G401 (cell line): ENCODE data around the gene SMCO3. TPM values are rescaled to one million over a fixed set of nuclear protein-coding genes. Genes with fewer than 3 reads are reported as not detected.
"Not testable (repeated sequence)": the region's sequence is repeated elsewhere in the genome, so short reads cannot be mapped to it uniquely, and the experiment has no call there.

ENCODE experiments used
- DNase-seq: peaks from one replicate; pipeline ENCODE4 v3.0.0-alpha.2; 2015; ENCODE audit warnings: low spot score
- in situ Hi-C: cut with HindIII; loops from 2 replicates; pipeline ENCODE4 v1.10.0; 2016; ENCODE audit warnings: low sequenced_read_pairs, mixed read lengths
- total RNA-seq: library from RNA; depleted of rRNA; stranded (reverse); fragments of >200 nt; shearing (Covaris generic); gene quantifications from 2 replicates; pipeline ENCODE4 v1.2.3, GENCODE V29; 2014

The SMCO3 gene
- total RNA-seq, 1 experiment from 2014 or later, result not detected

GRCh38 chr12:14779834-14780233, 34.1 kb downstream of the SMCO3 start:
- in situ Hi-C loops, result no loop called here
- no peak for DNase-seq

DNA sequence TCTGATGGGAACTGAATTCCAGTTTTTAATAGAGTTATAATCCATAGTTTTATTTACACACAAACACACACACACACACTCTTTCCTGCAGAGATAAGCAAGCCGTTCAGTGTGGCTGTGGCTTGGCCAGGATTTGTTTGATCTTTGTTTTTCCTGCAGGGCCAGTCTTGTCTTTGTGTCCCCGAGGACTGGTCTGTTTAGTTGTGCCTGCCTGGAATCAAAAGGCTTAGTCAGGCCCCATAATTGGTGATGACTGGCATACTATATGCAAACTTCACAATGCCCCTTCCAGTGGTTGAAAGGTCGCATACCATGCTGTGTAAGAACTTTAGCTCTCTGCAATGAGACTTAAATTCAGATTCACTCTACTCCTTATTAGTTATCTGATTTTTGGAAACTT, 36.7 kb downstream of the SMCO3 start:
- DNase-seq, result no peak
- in situ Hi-C loops, result no loop called here

DNA sequence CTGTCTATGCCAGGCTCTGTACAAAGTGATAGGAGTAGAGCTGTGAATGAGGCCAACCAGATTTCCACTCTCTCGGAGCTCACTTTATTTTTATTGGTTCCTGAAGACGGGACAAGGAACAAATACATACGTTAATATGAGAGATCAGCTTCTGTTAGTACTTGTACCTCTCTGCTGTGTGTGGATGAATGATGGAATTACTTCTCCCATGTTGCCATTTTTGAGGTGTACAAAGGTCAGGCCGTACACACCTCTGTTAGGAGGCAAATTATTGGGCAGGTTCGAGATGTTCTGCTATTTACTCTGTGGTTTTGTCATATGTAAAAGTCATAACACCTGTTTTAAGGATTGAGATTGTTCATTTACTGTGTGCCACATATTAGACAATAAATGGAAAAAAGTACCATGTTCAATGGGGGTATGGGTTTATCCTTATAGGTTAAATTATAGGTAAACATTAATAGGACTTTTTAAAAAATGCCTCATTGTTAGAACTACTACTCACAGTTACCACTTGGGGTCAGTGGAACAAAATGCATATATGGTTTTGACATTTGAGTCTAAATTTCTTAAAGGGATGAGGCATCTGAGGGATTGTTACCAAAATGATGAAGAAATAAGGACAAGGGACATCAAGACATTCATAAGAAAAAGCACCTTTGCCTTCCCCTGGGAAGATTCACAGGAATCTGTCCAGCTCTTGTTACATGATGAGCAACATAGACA, 37.6 kb downstream of the SMCO3 start:
- no peak for DNase-seq
- in situ Hi-C loops, result no loop called here

DNA sequence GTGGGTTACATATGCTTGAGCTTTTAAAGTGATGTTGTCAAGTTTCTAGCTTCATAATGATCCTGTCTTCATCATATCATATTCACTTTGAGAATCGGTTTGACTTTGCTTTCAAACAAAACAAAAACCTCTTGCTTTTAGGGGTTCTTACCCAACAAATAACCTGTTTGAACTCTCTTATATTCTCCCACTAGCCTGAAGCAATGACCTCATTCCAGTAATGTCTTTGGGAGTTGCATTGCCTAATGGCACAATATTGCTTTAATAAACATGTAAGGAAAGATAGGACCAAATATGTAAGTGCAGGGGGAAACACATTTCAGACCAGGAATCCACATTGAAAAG, 38.4 kb downstream of the SMCO3 start:
- no peak for DNase-seq
- in situ Hi-C loops, result no loop called here

GRCh38 chr12:14774906-14775635, 38.9 kb downstream of the SMCO3 start:
- in situ Hi-C loops, result no loop called here
- DNase-seq, result peak; percentile 26

DNA sequence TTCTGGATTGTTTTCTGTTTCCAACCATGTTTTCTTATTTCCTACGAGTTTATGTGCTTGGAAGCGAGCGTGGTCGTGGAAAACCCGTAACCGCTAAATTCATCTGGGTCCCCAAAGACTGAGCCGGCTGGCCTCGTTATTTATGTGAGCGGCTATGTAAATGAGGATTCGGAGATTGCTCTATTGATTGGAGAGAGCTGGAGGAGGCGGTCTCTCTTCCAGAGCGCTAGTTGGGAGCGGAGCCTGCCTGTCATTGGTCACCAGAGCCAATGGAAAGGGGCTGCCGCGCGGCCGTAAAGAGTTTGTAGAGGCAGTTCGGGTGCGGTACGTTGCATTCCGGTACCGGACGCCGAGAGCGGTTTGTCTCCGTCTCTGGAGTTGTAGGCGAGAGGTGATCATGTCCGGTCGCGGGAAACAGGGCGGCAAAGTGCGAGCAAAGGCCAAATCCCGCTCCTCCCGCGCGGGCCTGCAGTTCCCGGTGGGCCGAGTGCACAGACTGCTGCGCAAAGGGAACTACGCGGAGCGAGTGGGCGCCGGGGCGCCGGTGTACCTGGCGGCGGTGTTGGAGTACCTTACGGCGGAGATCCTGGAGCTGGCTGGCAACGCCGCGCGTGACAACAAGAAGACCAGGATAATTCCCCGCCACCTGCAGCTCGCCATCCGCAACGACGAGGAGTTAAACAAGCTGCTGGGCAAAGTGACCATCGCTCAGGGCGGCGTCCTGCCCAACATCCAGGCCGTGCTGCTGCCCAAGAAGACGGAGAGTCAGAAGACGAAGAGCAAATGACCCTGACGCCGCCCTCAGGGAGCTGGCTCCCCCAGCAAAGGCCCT, 39.7 kb downstream of the SMCO3 start:
- DNase-seq, result peak; percentile 97
- in situ Hi-C loops, result no loop called here

- DNase-seq, result no peak
- in situ Hi-C loops, result no loop called here
Measured at GRCh38 chr12:14773685-14774073, 40.3 kb downstream of the SMCO3 start.

DNA sequence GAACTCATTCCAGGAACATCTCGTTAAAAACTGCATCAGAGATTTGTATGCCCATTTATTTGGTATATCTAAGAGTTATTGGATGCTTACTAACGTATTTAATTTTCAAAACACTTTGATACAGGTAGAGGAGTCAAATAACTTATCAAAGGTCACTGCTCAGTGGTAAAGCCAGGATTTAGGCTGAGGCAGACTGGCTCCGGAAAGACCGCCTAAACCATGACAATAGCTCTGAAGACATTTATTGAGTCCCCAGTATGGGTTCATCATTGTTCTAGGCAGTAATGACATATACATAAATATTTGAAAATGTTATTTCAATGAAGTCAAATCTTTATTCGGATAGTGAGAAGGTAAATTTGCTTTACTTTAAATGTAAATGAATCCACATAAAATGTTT, 41.0 kb downstream of the SMCO3 start:
- in situ Hi-C loops, result no loop called here
- DNase-seq, result no peak

- DNase-seq, result no peak
- in situ Hi-C loops, result no loop called here
Measured at GRCh38 chr12:14771651-14772137, 42.3 kb downstream of the SMCO3 start.

DNA sequence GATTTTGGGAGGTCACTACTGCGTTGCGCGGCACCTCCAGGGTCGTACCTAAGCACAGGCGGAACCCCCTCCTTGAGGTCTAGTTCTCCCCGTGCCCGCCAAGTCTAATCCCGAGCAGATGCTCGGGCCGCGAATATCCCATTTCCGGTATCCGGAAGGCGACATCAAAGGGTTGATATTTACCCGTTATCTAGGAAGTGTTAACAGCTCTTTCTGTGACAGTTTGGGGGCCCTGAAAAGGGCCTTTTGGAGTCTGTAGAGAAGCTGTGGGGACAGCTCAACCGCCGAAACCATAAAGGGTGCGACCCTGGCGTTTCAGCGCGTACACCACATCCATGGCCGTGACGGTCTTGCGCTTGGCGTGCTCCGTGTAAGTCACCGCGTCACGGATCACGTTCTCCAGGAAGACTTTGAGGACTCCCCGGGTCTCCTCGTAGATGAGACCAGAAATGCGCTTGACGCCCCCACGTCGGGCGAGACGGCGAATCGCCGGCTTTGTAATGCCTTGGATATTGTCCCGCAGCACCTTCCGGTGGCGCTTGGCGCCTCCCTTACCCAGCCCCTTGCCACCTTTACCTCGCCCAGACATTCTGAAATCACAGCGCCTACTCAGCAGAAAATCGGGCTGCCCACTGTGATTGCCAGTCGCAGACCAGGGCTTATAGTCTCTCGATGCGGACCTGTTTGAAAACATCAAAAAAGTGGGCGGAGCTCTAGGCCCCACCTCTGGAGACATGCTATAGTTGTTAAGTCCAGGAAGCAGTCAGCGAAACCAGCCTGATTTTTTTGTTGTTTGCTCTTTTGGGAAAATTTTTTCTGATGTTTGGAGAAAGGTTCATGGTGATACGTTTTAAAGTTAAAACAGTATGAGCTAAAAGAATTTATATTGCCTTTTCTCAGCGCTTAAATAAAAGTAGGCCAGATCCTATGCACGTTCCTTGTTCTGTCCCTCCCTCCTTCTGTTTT, 43.2 kb downstream of the SMCO3 start:
- in situ Hi-C loops, result no loop called here
- peak; percentile 97 for DNase-seq

DNA sequence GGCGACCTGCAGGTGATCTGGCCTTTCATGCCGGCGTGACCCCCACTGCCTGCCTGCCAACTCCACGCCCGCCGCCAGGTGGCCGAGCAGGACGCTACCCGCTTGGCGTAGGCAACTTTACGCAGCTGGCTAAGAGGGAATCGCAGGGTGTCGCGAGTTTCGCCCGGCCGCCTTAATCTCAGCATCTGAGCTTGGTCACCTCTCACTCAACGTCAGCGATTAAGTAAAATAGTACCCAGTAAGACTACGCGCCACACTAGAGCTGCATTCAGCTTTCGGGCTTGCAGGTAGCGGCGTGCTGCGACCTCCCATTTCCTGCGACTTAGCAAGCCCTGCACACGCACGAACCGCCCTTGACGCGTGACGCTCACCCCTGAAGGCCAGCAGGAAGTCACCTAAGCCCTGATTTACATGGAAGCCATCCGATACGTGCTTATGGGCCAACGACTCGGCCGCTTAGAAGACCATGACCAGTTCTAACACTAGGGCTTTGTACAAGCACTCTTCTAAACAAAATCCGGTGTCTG, 44.0 kb downstream of the SMCO3 start:
- DNase-seq, result peak; percentile 86
- in situ Hi-C loops, result no loop called here

GRCh38 chr12:14769466-14769968, 44.5 kb downstream of the SMCO3 start:
- no peak for DNase-seq
- in situ Hi-C loops, result no loop called here

GRCh38 chr12:14768823-14769405, 45.1 kb downstream of the SMCO3 start:
- peak; percentile 30 for DNase-seq
- in situ Hi-C loops, result no loop called here

- in situ Hi-C loops, result no loop called here
- peak; percentile 53 for DNase-seq
Measured at GRCh38 chr12:14767617-14768016, 46.4 kb downstream of the SMCO3 start.

DNA sequence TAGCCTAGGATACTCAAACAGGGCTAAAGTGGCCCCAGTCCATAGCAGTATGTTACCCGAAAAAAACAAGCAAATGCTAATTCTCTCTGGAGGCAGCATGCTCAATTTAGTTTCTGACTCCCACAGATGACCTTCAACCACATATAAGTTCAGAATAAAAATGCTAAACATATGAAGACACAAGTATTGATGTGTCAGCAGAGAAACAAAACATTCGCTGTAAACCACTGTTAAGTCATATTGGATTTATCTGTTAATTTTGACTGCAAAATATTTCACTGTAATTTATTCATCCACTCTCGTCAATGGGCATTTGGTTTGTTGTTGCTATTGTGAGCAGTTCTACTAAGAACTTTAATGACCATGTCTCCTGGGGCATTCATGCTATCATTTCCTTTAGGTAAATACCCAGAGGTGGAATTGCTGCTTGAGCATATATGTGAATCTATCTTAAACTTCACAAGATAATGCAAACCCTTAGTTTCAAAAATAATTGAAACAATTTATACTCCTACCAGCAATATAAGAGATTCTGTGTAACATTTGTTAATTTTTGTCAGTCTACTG, 47.2 kb downstream of the SMCO3 start:
- DNase-seq, result no peak
- in situ Hi-C loops, result no loop called here

- in situ Hi-C loops, result not testable (repeated sequence)
Measured at GRCh38 chr12:14766020-14766419, 48.0 kb downstream of the SMCO3 start.

DNA sequence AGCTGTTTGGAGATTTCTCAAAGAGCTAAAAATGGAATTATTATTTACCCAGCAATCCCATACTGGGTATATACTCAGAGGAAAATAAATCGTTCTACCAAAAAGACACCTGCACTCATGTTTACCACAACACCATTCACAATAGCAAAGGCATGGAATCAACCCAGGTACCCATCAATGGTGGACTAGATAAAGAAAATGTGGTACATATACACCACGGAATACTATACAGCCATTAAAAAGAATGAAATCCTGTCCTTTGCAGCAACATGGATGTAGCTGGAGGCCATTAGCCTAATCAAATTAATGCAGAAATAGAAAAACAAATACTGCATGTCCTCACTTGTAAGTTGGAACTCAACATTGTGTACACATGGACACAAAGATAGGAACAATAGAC, 48.6 kb downstream of the SMCO3 start:
- no peak for DNase-seq
- in situ Hi-C loops, result no loop called here

More at GRCh38 chr12:14766020-14766419, 48.0 kb downstream of the SMCO3 start:
- DNase-seq, result not testable (repeated sequence)
